H9 (cell line): Measurements from ENCODE around the gene NT5C2. TPM values are rescaled to one million over a fixed set of nuclear protein-coding genes. Genes with fewer than 3 reads are reported as not detected.

Source experiments
- DNase-seq: peaks from one replicate; pipeline ENCODE4 v3.0.0-alpha.2; 2017
- H2AFZ ChIP-seq: one replicate; pipeline ENCODE4 v1.6.1; 2013; ENCODE audit warnings: mild to moderate bottlenecking, low read length, control low read depth, moderate library complexity
- H2AK5ac ChIP-seq: 2 replicates; pipeline ENCODE4 v1.6.1; 2013; ENCODE audit warnings: low read length, control low read depth, mixed read lengths; ENCODE audit not compliant: insufficient read length
- H2BK120ac ChIP-seq: one replicate; pipeline ENCODE4 v1.6.1; 2013; ENCODE audit warnings: low read depth, mild to moderate bottlenecking, low read length, control low read depth, inconsistent platforms; ENCODE audit not compliant: poor library complexity, severe bottlenecking
- H2BK12ac ChIP-seq: 2 replicates; pipeline ENCODE4 v1.6.1; 2013; ENCODE audit warnings: low read length, control low read depth, mixed read lengths, low read depth; ENCODE audit not compliant: insufficient read length
- H2BK15ac ChIP-seq: 2 replicates; pipeline ENCODE4 v1.6.1; 2013; ENCODE audit warnings: low read depth, low read length, control low read depth
- H2BK20ac ChIP-seq: one replicate; pipeline ENCODE4 v1.6.1; 2013; ENCODE audit warnings: low read depth, mild to moderate bottlenecking, low read length, control low read depth, inconsistent platforms; ENCODE audit not compliant: poor library complexity, severe bottlenecking
- H2BK5ac ChIP-seq: 2 replicates; pipeline ENCODE4 v1.6.1; 2013; ENCODE audit warnings: low read length, control low read depth, mixed read lengths; ENCODE audit not compliant: insufficient read length
- H3K14ac ChIP-seq: 2 replicates; pipeline ENCODE4 v1.6.1; 2013; ENCODE audit warnings: low read length, control low read depth; ENCODE audit not compliant: insufficient read depth
- H3K18ac ChIP-seq: 2 replicates; pipeline ENCODE4 v1.6.1; 2013; ENCODE audit warnings: low read depth, mild to moderate bottlenecking, mixed read lengths, low read length, control low read depth; ENCODE audit not compliant: insufficient read length
- H3K23ac ChIP-seq: 2 replicates; pipeline ENCODE4 v1.6.1; 2013; ENCODE audit warnings: low read length, control low read depth, mixed read lengths, low read depth; ENCODE audit not compliant: insufficient read length
- H3K23me2 ChIP-seq: 2 replicates; pipeline ENCODE4 v1.6.1; 2013; ENCODE audit warnings: low read depth, mild to moderate bottlenecking, mixed read lengths, low read length, control low read depth; ENCODE audit not compliant: insufficient read length, poor library complexity, severe bottlenecking
- H3K27ac ChIP-seq: 2 replicates; pipeline ENCODE4 v1.5.1; 2013; ENCODE audit warnings: low read length, control low read depth, mixed read lengths, low read depth; ENCODE audit not compliant: insufficient read length
- H3K27me3 ChIP-seq: 2 replicates; pipeline ENCODE4 v1.6.1; 2013; ENCODE audit warnings: low read length, control low read depth, inconsistent platforms; ENCODE audit not compliant: insufficient read depth
- H3K4ac ChIP-seq: 2 replicates; pipeline ENCODE4 v1.6.1; 2013; ENCODE audit warnings: low read depth, mild to moderate bottlenecking, control low read depth, inconsistent platforms, low read length, moderate library complexity
- H3K4me1 ChIP-seq: 2 replicates; pipeline ENCODE4 v1.6.1; 2013; ENCODE audit warnings: low read length, control low read depth, inconsistent platforms; ENCODE audit not compliant: insufficient read depth
- H3K4me2 ChIP-seq: 2 replicates; pipeline ENCODE4 v1.6.1; 2013; ENCODE audit warnings: low read length, control low read depth, mixed read lengths; ENCODE audit not compliant: insufficient read length, insufficient read depth
- H3K56ac ChIP-seq: 2 replicates; pipeline ENCODE4 v1.6.1; 2013; ENCODE audit warnings: low read depth, mild to moderate bottlenecking, mixed read lengths, low read length, control low read depth; ENCODE audit not compliant: insufficient read length
- H3K79me1 ChIP-seq: 2 replicates; pipeline ENCODE4 v1.6.1; 2013; ENCODE audit warnings: low read depth, mild to moderate bottlenecking, moderate library complexity, low read length, control low read depth, inconsistent platforms; ENCODE audit not compliant: insufficient read depth, poor library complexity, severe bottlenecking
- H3K79me2 ChIP-seq: 2 replicates; pipeline ENCODE4 v1.6.1; 2013; ENCODE audit warnings: low read length, control low read depth, inconsistent platforms; ENCODE audit not compliant: insufficient read depth
- H3K9ac ChIP-seq: 2 replicates; pipeline ENCODE4 v1.6.1; 2013; ENCODE audit warnings: low read length, control low read depth, mixed read lengths; ENCODE audit not compliant: insufficient read length; ENCODE audit errors: extremely low read depth
- H3K9me3 ChIP-seq: one replicate; pipeline ENCODE4 v1.6.1; 2013; ENCODE audit warnings: low read depth, low read length, inconsistent platforms; ENCODE audit not compliant: control insufficient read depth
- H3T11ph ChIP-seq: one replicate; pipeline ENCODE4 v1.6.1; 2013; ENCODE audit warnings: mild to moderate bottlenecking, low read length, control low read depth, inconsistent platforms
- H4K20me1 ChIP-seq: one replicate; pipeline ENCODE4 v1.6.1; 2013; ENCODE audit not compliant: control insufficient read depth, insufficient read length, insufficient read depth
- H4K5ac ChIP-seq: 2 replicates; pipeline ENCODE4 v1.6.1; 2013; ENCODE audit warnings: low read depth, mild to moderate bottlenecking, mixed read lengths, low read length, control low read depth; ENCODE audit not compliant: insufficient read length
- H4K8ac ChIP-seq: replicated peaks from 2 replicates; pipeline ENCODE4 v1.6.1; 2013; ENCODE audit warnings: low read length, control low read depth, mixed read lengths, low read depth; ENCODE audit not compliant: insufficient read length
- H4K91ac ChIP-seq: 2 replicates; pipeline ENCODE4 v1.6.1; 2013; ENCODE audit warnings: low read depth, mild to moderate bottlenecking, moderate library complexity, mixed read lengths, low read length, control low read depth; ENCODE audit not compliant: insufficient read length
- H3K27ac Mint-ChIP-seq, 3 experiments: 2 replicates in 2 of 3; 3 replicates in 1 of 3; pipeline ENCODE4 v1.8.0; 2020 to 2021; ENCODE audit warnings: mixed read lengths in 3 of 3, mild to moderate bottlenecking in 1 of 3, moderate library complexity in 1 of 3
- H3K27me3 Mint-ChIP-seq: 2 replicates; pipeline ENCODE4 v1.8.0; 2021; ENCODE audit warnings: low read depth, mild to moderate bottlenecking, moderate library complexity, mixed read lengths
- H3K36me3 Mint-ChIP-seq, 3 experiments: 2 replicates in 2 of 3; 3 replicates in 1 of 3; pipeline ENCODE4 v1.8.0; 2020 to 2021; ENCODE audit warnings: low read depth in 3 of 3, mixed read lengths in 3 of 3; ENCODE audit not compliant: insufficient read depth in 1 of 3
- H3K4me1 Mint-ChIP-seq, 2 experiments: 2 replicates each; pipeline ENCODE4 v1.8.0; 2020; ENCODE audit warnings: mixed read lengths in 2 of 2
- H3K4me3 Mint-ChIP-seq, 2 experiments: 2 replicates in 1 of 2; 3 replicates in 1 of 2; pipeline ENCODE4 v1.8.0; 2020 to 2021; ENCODE audit warnings: mild to moderate bottlenecking in 2 of 2, mixed read lengths in 2 of 2, moderate library complexity in 1 of 2
- H3K9me3 Mint-ChIP-seq, 2 experiments: 2 replicates in 1 of 2; 3 replicates in 1 of 2; pipeline ENCODE4 v1.8.0; 2020; ENCODE audit warnings: mild to moderate bottlenecking in 2 of 2, mixed read lengths in 2 of 2, moderate library complexity in 1 of 2
- WGBS: extraction: QIAGEN DNeasy Blood & Tissue Kit; methylation state at CpG from one replicate; pipeline ENCODE4 v1.1.7; 2013; ENCODE audit warnings: missing lambda C conversion rate, low lambda C conversion rate, mixed read lengths; ENCODE audit not compliant: insufficient read length; ENCODE audit errors: extremely low coverage; 5-methylcytosine and 5-hydroxymethylcytosine counted together
- total RNA-seq: library from RNA; stranded (reverse); gene quantifications from 2 replicates; pipeline ENCODE4 v1.2.1, GENCODE V29; 2021
- TF ChIP-seq, protein P1 (sequence below): fragments of 200-600 bp; sonication (generic); conservative IDR thresholded peaks from 3 replicates; pipeline ENCODE4 v1.8.0; 2021; ENCODE audit warnings: antibody characterized with exemption, mild to moderate bottlenecking

Gene NT5C2
- total RNA-seq, 1 experiment from 2014 or later, result 69.6 TPM

DNA sequence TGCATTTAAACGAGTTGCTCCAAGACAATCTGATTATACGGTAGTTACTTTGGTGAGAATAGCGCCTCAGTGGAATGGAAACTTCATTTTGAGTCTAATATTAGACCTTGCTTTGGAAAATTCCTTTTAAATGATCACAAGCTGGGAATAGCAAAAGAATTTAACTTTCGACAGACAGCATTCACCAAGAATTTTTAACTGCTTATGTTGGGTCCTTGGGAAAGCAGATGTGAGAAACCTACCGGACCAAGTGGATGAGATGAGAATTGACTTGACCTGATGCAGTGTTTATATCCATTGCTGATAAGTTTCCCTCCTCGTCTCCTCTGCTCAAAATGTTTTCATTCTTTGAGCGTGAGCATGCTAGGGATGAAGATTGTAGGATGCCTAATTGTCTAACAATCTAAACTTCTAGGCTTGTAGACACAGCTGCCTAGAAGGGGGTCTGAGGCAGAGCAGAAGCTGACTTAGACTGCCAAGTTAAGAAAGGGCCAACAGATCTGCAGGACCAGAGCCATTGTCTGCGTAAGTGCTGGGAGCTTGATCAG, 148.1 kb downstream of the NT5C2 start:
- Histone ChIP-seq H2BK20ac (no peak overlapping the region), H3K79me2 (no peaks in the 10 kb centered on the region), H3K9ac (no peak overlapping the region), H2AFZ (no peak overlapping the region), H4K20me1 (no peaks in the 10 kb centered on the region), H2BK15ac (no peak overlapping the region), H3K9me3 (no peaks in the 10 kb centered on the region), H2BK12ac (no peak overlapping the region), H3T11ph (no peak overlapping the region), H2BK5ac (no peak overlapping the region), H2AK5ac (no peak overlapping the region), H3K79me1 (no peaks in the 10 kb centered on the region), H3K23me2 (no peaks in the 10 kb centered on the region), H3K4me1 (peaks cover 9% of the 10 kb centered on the region), H3K56ac (no peak overlapping the region), H3K4me2 (no peak overlapping the region), H3K23ac (no peak overlapping the region), H3K14ac (no peak overlapping the region), H4K5ac (no peak overlapping the region), H3K27ac (no peak overlapping the region), H3K27me3 (no peaks in the 10 kb centered on the region), H4K8ac (no peak overlapping the region), H3K4ac (no peak overlapping the region), H3K18ac (no peak overlapping the region), H4K91ac (no peak overlapping the region), H2BK120ac (no peak overlapping the region)
- Mint-ChIP-seq H3K27ac (peak overlapping the region in 1 of 3 experiments; percentile 31; a peak in 1 of 7 replicates), H3K27me3 (peaks cover 2% of the 10 kb centered on the region; the same call in 1 of the 2 replicates), H3K36me3 (no peaks in the 10 kb centered on the region), H3K9me3 (no peaks in the 10 kb centered on the region), H3K4me1 (peaks cover 34 to 36% of the 10 kb centered on the region in 2 experiments), H3K4me3 (no peak overlapping the region)
- TF ChIP-seq, protein P1, sequence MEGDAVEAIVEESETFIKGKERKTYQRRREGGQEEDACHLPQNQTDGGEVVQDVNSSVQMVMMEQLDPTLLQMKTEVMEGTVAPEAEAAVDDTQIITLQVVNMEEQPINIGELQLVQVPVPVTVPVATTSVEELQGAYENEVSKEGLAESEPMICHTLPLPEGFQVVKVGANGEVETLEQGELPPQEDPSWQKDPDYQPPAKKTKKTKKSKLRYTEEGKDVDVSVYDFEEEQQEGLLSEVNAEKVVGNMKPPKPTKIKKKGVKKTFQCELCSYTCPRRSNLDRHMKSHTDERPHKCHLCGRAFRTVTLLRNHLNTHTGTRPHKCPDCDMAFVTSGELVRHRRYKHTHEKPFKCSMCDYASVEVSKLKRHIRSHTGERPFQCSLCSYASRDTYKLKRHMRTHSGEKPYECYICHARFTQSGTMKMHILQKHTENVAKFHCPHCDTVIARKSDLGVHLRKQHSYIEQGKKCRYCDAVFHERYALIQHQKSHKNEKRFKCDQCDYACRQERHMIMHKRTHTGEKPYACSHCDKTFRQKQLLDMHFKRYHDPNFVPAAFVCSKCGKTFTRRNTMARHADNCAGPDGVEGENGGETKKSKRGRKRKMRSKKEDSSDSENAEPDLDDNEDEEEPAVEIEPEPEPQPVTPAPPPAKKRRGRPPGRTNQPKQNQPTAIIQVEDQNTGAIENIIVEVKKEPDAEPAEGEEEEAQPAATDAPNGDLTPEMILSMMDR, result no peak
- WGBS, result no CpG with 5 or more reads among the region's 8 CpGs
- DNase-seq, result no peak
